ENCODE data around the gene CENPO.

DNA sequence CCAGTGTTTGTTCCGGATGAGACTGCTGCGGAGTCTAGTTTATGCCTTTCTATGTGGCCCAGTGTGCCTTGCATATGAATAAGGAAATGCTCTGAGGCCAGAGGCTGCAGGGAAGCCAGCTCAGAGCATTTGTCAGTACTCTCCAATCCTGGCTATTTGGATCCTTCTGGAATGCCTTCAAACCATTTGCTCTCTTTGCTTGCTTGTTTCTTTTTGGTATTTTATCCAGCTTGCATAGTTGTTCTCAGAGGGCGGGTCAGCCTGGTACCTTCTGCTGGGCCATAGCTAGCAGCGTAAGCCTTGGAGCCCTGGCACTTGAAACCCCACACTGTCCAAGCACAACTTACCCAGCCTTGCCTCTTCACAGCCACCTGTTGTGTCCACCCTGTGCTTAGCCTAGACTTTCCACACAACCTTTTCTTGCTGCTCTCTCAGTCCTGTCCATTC, 20.5 kb downstream of the CENPO start:
- TF ChIP-seq, protein P1, sequence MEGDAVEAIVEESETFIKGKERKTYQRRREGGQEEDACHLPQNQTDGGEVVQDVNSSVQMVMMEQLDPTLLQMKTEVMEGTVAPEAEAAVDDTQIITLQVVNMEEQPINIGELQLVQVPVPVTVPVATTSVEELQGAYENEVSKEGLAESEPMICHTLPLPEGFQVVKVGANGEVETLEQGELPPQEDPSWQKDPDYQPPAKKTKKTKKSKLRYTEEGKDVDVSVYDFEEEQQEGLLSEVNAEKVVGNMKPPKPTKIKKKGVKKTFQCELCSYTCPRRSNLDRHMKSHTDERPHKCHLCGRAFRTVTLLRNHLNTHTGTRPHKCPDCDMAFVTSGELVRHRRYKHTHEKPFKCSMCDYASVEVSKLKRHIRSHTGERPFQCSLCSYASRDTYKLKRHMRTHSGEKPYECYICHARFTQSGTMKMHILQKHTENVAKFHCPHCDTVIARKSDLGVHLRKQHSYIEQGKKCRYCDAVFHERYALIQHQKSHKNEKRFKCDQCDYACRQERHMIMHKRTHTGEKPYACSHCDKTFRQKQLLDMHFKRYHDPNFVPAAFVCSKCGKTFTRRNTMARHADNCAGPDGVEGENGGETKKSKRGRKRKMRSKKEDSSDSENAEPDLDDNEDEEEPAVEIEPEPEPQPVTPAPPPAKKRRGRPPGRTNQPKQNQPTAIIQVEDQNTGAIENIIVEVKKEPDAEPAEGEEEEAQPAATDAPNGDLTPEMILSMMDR (conservative IDR thresholded peaks at IDR 0.05 in 1 of 2, IDR thresholded peaks at IDR 0.05 in 1 of 2; ENCODE audit: low read depth in 1 of 2, low read length in 2 of 2): no peak
- no peak for TF ChIP-seq EZH2 (IDR thresholded peaks at IDR 0.05; ENCODE audit: low read length, missing control alignments)

Data from fibroblast of lung (primary cell).